Fibroblast of lung (primary cell): ENCODE results near the gene SUV39H1. TPM values are rescaled to one million over a fixed set of nuclear protein-coding genes. Genes with fewer than 3 reads are reported as not detected.

ENCODE experiments used
- DNase-seq, 2 donors: peaks; one replicate each; pipeline versions ENCODE4 v3.0.0 to v3.0.0-alpha.2; 2010; ENCODE audit warnings: low read depth in 2 of 2
- H2AFZ ChIP-seq: 2 replicates; pipeline ENCODE4 v1.5.1; 2012; ENCODE audit warnings: low read length, control low read depth, inconsistent platforms
- H3K27ac ChIP-seq: 2 replicates; pipeline ENCODE4 v1.5.1; 2011; ENCODE audit warnings: low read length, control low read depth; ENCODE audit not compliant: insufficient read depth
- H3K27me3 ChIP-seq: 2 replicates; pipeline ENCODE4 v1.5.1; 2011; ENCODE audit warnings: mild to moderate bottlenecking, low read length; ENCODE audit not compliant: control insufficient read depth, insufficient read depth
- H3K36me3 ChIP-seq: 2 replicates; pipeline ENCODE4 v1.5.1; 2011; ENCODE audit warnings: low read length; ENCODE audit not compliant: control insufficient read depth, insufficient read depth
- H3K4me1 ChIP-seq: 2 replicates; pipeline ENCODE4 v1.5.1; 2011; ENCODE audit warnings: low read length; ENCODE audit not compliant: control insufficient read depth, insufficient read depth; ENCODE audit errors: extremely low read depth
- H3K4me2 ChIP-seq: 2 replicates; pipeline ENCODE4 v1.5.1; 2011; ENCODE audit warnings: low read length, control low read depth; ENCODE audit not compliant: insufficient read depth; ENCODE audit errors: extremely low read depth
- H3K4me3 ChIP-seq, 4 experiments: fragments of 200-600 bp in 1 of 4; sonication (generic) in 1 of 4; replicated peaks in 1 of 4; 2 replicates each; pipeline ENCODE4 v1.5.1; 2011 to 2016; ENCODE audit warnings: low read length in 4 of 4, low read depth in 3 of 4, mild to moderate bottlenecking in 3 of 4, control low read depth in 2 of 4, inconsistent platforms in 1 of 4, mixed read lengths in 1 of 4; ENCODE audit not compliant: insufficient read depth in 1 of 4; ENCODE audit errors: control extremely low read depth in 1 of 4
- H3K79me2 ChIP-seq: 2 replicates; pipeline ENCODE4 v1.5.1; 2012; ENCODE audit warnings: mild to moderate bottlenecking, low read length, inconsistent platforms; ENCODE audit not compliant: control insufficient read depth, insufficient read depth
- H3K9ac ChIP-seq: 2 replicates; pipeline ENCODE4 v1.5.1; 2011; ENCODE audit warnings: mild to moderate bottlenecking, low read length, control low read depth; ENCODE audit not compliant: insufficient read depth
- H3K9me3 ChIP-seq: 2 replicates; pipeline ENCODE4 v1.5.1; 2012; ENCODE audit warnings: low read depth, low read length; ENCODE audit not compliant: control insufficient read depth, insufficient read depth
- H4K20me1 ChIP-seq: 2 replicates; pipeline ENCODE4 v1.5.1; 2011; ENCODE audit warnings: low read length; ENCODE audit not compliant: control insufficient read depth, insufficient read depth; ENCODE audit errors: extremely low read depth
- CTCF ChIP-seq, 2 donors: IDR thresholded peaks in 1 of 2; conservative IDR thresholded peaks in 1 of 2; 1 replicate in 1 of 2; 2 replicates in 1 of 2; pipeline ENCODE4 v1.5.1; 2011 to 2012; ENCODE audit warnings: low read length in 2 of 2, control low read depth in 1 of 2, inconsistent platforms in 1 of 2, low read depth in 1 of 2, mild to moderate bottlenecking in 1 of 2
- EZH2 ChIP-seq: IDR thresholded peaks from 2 replicates; pipeline ENCODE4 v1.5.1; 2012; ENCODE audit warnings: low read length, control low read depth, mild to moderate bottlenecking; ENCODE audit errors: missing control alignments
- polyA plus RNA-seq, 2 donors: library from polyadenylated mRNA; depleted of rRNA in 1 of 2; stranded (reverse) in 1 of 2; unstranded in 1 of 2; fragments of >200 nt; gene quantifications; 2 replicates each; pipeline ENCODE4 v1.2.1, GENCODE V29; 2011 to 2012; ENCODE audit warnings: missing spikeins in 1 of 2
- total RNA-seq: library from RNA; depleted of rRNA; stranded (reverse); fragments of >200 nt; gene quantifications from 2 replicates; pipeline ENCODE4 v1.2.1, GENCODE V29; 2014

SUV39H1 gene
- total and polyA plus RNA-seq, 2 donors (not counting 1 experiment from before 2014, with no cell fraction given), result 1.5 to 2.8 TPM

- Histone ChIP-seq H2AFZ (no peak overlapping the region), H3K9ac (no peak overlapping the region), H3K27me3 (no peaks in the 10 kb centered on the region), H4K20me1 (no peaks in the 10 kb centered on the region), H3K27ac (no peak overlapping the region), H3K36me3 (no peaks in the 10 kb centered on the region), H3K9me3 (no peaks in the 10 kb centered on the region), H3K4me1 (no peaks in the 10 kb centered on the region), H3K4me2 (no peak overlapping the region), H3K4me3 (no peak overlapping the region), H3K79me2 (no peaks in the 10 kb centered on the region)
- TF ChIP-seq CTCF (conservative IDR thresholded peaks at IDR 0.05 in 1 of 2, IDR thresholded peaks at IDR 0.05 in 1 of 2; ENCODE audit: low read depth in 1 of 2, low read length in 2 of 2) (no peak), EZH2 (no peak)
- no peak for DNase-seq
These were observed 24.2 kb downstream of the SUV39H1 start for GRCh38 chrX:48720577-48721250.

GRCh38 chrX:48721916-48722315, 25.4 kb downstream of the SUV39H1 start:
- no peak for DNase-seq
- no peak overlapping the region for H3K4me3 ChIP-seq
- TF ChIP-seq EZH2 (no peak), CTCF (conservative IDR thresholded peaks at IDR 0.05 in 1 of 2, IDR thresholded peaks at IDR 0.05 in 1 of 2; ENCODE audit: low read depth in 1 of 2, low read length in 2 of 2) (no peak)

GRCh38 chrX:48726596-48726995, 30.1 kb downstream of the SUV39H1 start:
- no peak overlapping the region for H2AFZ ChIP-seq
- no peaks in the 10 kb centered on the region for H4K20me1 ChIP-seq
- no peaks in the 10 kb centered on the region for H3K9me3 ChIP-seq
- no peak overlapping the region for H3K27ac ChIP-seq
- H3K36me3 ChIP-seq, result no peaks in the 10 kb centered on the region
- no peak overlapping the region for H3K4me3 ChIP-seq
- H3K79me2 ChIP-seq, result no peaks in the 10 kb centered on the region
- no peak overlapping the region for H3K9ac ChIP-seq
- no peak overlapping the region for H3K4me2 ChIP-seq
- TF ChIP-seq CTCF (conservative IDR thresholded peaks at IDR 0.05 in 1 of 2, IDR thresholded peaks at IDR 0.05 in 1 of 2; ENCODE audit: low read depth in 1 of 2, low read length in 2 of 2), result no peak
- no peak for TF ChIP-seq EZH2
- H3K27me3 ChIP-seq, result no peaks in the 10 kb centered on the region
- no peaks in the 10 kb centered on the region for H3K4me1 ChIP-seq
- DNase-seq, result no peak

More at GRCh38 chrX:48721916-48722315, 25.4 kb downstream of the SUV39H1 start:
- no peaks in the 10 kb centered on the region for H3K36me3 ChIP-seq
- H3K9ac ChIP-seq, result no peak overlapping the region
- no peak overlapping the region for H3K4me2 ChIP-seq
- no peaks in the 10 kb centered on the region for H3K79me2 ChIP-seq
- H3K9me3 ChIP-seq, result no peaks in the 10 kb centered on the region
- H3K27me3 ChIP-seq, result no peaks in the 10 kb centered on the region
- no peaks in the 10 kb centered on the region for H4K20me1 ChIP-seq
- H3K27ac ChIP-seq, result no peak overlapping the region
- H2AFZ ChIP-seq, result no peak overlapping the region
- no peaks in the 10 kb centered on the region for H3K4me1 ChIP-seq
